IMR-90 (cell line): ENCODE measurements around the gene SLC12A1. TPM values are rescaled to one million over a fixed set of nuclear protein-coding genes. Genes with fewer than 3 reads are reported as not detected.

Source experiments
- ATAC-seq: fragments of 200-7000 bp; cut with Tn5 transposase; 2 replicates; pipeline ENCODE4 v1.9.1; 2020; ENCODE audit warnings: low read depth, mild to moderate bottlenecking, moderate library complexity
- BruUV-seq: library from RNA; stranded (reverse); fragments of 400-500 nt; replicated peaks from 2 replicates; lab custom pipeline; 2021; lab: Mats Ljungman, UMichigan
- CTCF ChIA-PET: fragments of 300-600 bp; formaldehyde crosslinking; extraction: SDS; loops from one replicate; lab custom pipeline; 2021; ENCODE audit warnings: antibody characterized with exemption; lab: Yijun Ruan, JAX
- POLR2A ChIA-PET: fragments of 300-600 bp; sonication (Branson Sonifier 250); formaldehyde crosslinking; loops from one replicate; lab custom pipeline; 2022; ENCODE audit warnings: antibody characterized with exemption; ENCODE audit not compliant: unreplicated experiment; lab: Charles Lee
- DNase-seq: peaks from one replicate; pipeline ENCODE4 v3.0.0; 2013
- H2AFZ ChIP-seq: replicated peaks from 2 replicates; pipeline ENCODE3; 2013; ENCODE audit warnings: low read length, mild to moderate bottlenecking; ENCODE audit not compliant: poor library complexity
- H2AK5ac ChIP-seq: 2 replicates; pipeline ENCODE4 v1.6.1; 2013; ENCODE audit warnings: low read depth, low read length, inconsistent platforms
- H2AK9ac ChIP-seq: replicated peaks from 2 replicates; pipeline ENCODE3; 2013; ENCODE audit warnings: mild to moderate bottlenecking, low read depth, low read length, moderate library complexity; ENCODE audit not compliant: poor library complexity
- H2BK120ac ChIP-seq: 2 replicates; pipeline ENCODE4 v1.6.1; 2013; ENCODE audit warnings: low read depth, low read length, inconsistent platforms
- H2BK15ac ChIP-seq: 3 replicates; pipeline ENCODE4 v1.6.1; 2013; ENCODE audit warnings: low read depth, low read length, inconsistent platforms
- H2BK20ac ChIP-seq: 2 replicates; pipeline ENCODE4 v1.6.1; 2013; ENCODE audit warnings: low read depth, mild to moderate bottlenecking, inconsistent platforms, low read length, moderate library complexity
- H2BK5ac ChIP-seq: 2 replicates; pipeline ENCODE4 v1.6.1; 2013; ENCODE audit warnings: mild to moderate bottlenecking, low read depth, low read length, inconsistent platforms; ENCODE audit not compliant: poor library complexity, severe bottlenecking
- H3K14ac ChIP-seq: replicated peaks from 2 replicates; pipeline ENCODE4 v1.6.1; 2013; ENCODE audit warnings: low read depth, low read length, inconsistent platforms
- H3K18ac ChIP-seq: 2 replicates; pipeline ENCODE4 v1.6.1; 2013; ENCODE audit warnings: low read depth, low read length, control low read depth
- H3K23ac ChIP-seq: 2 replicates; pipeline ENCODE4 v1.6.1; 2013; ENCODE audit warnings: low read depth, low read length, inconsistent platforms
- H3K27ac ChIP-seq: 2 replicates; pipeline ENCODE4 v1.5.1; 2013; ENCODE audit warnings: mild to moderate bottlenecking, control low read depth, low read length; ENCODE audit not compliant: insufficient read depth
- H3K27me3 ChIP-seq: 2 replicates; pipeline ENCODE4 v1.6.1; 2013; ENCODE audit warnings: low read length; ENCODE audit not compliant: control insufficient read depth, insufficient read depth
- H3K36me3 ChIP-seq: 2 replicates; pipeline ENCODE4 v1.6.1; 2013; ENCODE audit warnings: low read length, mixed read lengths; ENCODE audit not compliant: control insufficient read depth, insufficient read depth
- H3K4ac ChIP-seq: 2 replicates; pipeline ENCODE4 v1.6.1; 2013; ENCODE audit warnings: low read depth, low read length, inconsistent platforms
- H3K4me1 ChIP-seq: 2 replicates; pipeline ENCODE4 v1.6.1; 2013; ENCODE audit warnings: low read length, mixed read lengths; ENCODE audit not compliant: control insufficient read depth, insufficient read depth
- H3K4me2 ChIP-seq: 2 replicates; pipeline ENCODE4 v1.6.1; 2013; ENCODE audit warnings: low read depth, mild to moderate bottlenecking, control low read depth, low read length, moderate library complexity
- H3K4me3 ChIP-seq: 2 replicates; pipeline ENCODE4 v1.5.1; 2013; ENCODE audit warnings: low read depth, mild to moderate bottlenecking, control low read depth, low read length, moderate library complexity; ENCODE audit not compliant: insufficient read depth
- H3K56ac ChIP-seq: 2 replicates; pipeline ENCODE4 v1.6.1; 2013; ENCODE audit warnings: low read length, inconsistent platforms; ENCODE audit not compliant: insufficient read depth; ENCODE audit errors: extremely low read depth
- H3K79me1 ChIP-seq, 2 experiments: 2 replicates each; pipeline ENCODE4 v1.6.1; 2013; ENCODE audit warnings: low read length in 2 of 2, inconsistent platforms in 1 of 2, low read depth in 1 of 2
- H3K9ac ChIP-seq: 2 replicates; pipeline ENCODE4 v1.6.1; 2013; ENCODE audit warnings: low read depth, low read length, control low read depth
- H3K9me1 ChIP-seq: 2 replicates; pipeline ENCODE4 v1.6.1; 2013; ENCODE audit warnings: low read length, inconsistent platforms; ENCODE audit not compliant: insufficient read depth
- H3K9me3 ChIP-seq: 2 replicates; pipeline ENCODE4 v1.6.1; 2013; ENCODE audit warnings: low read length; ENCODE audit not compliant: control insufficient read depth, insufficient read depth
- H4K20me1 ChIP-seq: 2 replicates; pipeline ENCODE4 v1.6.1; 2013; ENCODE audit warnings: low read length, inconsistent platforms; ENCODE audit not compliant: insufficient read depth
- H4K5ac ChIP-seq: 2 replicates; pipeline ENCODE4 v1.6.1; 2013; ENCODE audit warnings: mild to moderate bottlenecking, low read depth, low read length, control low read depth
- H4K8ac ChIP-seq, 2 experiments: 2 replicates each; pipeline ENCODE4 v1.6.1; 2013; ENCODE audit warnings: low read depth in 2 of 2, low read length in 2 of 2, control low read depth in 1 of 2, inconsistent platforms in 1 of 2
- H4K91ac ChIP-seq: 2 replicates; pipeline ENCODE4 v1.6.1; 2013; ENCODE audit warnings: low read depth, low read length, inconsistent platforms; ENCODE audit not compliant: insufficient read depth
- BHLHE40 ChIP-seq: fragments of 150-350 bp; IDR thresholded peaks from 2 replicates; pipeline ENCODE4 v1.6.1; 2016; ENCODE audit warnings: mild to moderate bottlenecking, low read depth, low read length
- MXI1 ChIP-seq: IDR thresholded peaks from 2 replicates; pipeline ENCODE4 v1.6.1; 2012; ENCODE audit warnings: low read depth, mild to moderate bottlenecking, low read length, moderate library complexity, borderline replicate concordance
- NFE2L2 ChIP-seq: fragments of 150-350 bp; IDR thresholded peaks from 2 replicates; pipeline ENCODE4 v1.6.1; 2016; ENCODE audit warnings: low read depth, mild to moderate bottlenecking, low read length
- WGBS, 2 experiments: methylation state at CpG; one replicate each; pipeline versions ENCODE4 v1.1.5 to v1.1.7; 2013; ENCODE audit warnings: missing lambda C conversion rate in 2 of 2; ENCODE audit not compliant: insufficient read length in 1 of 2; ENCODE audit errors: extremely low coverage in 2 of 2; 5-methylcytosine and 5-hydroxymethylcytosine counted together
- dilution Hi-C: fragments of 300-500 bp; cut with HindIII; formaldehyde crosslinking; loops from one replicate; pipeline ENCODE4 v1.14.3; 2018; ENCODE audit warnings: low sequenced_read_pairs; ENCODE audit not compliant: unreplicated experiment
- in situ Hi-C: fragments of 300-500 bp; cut with MboI; formaldehyde crosslinking; loops from 3 replicates; pipeline ENCODE4 v1.14.3; 2019; ENCODE audit warnings: low sequenced_read_pairs, inconsistent platforms, mixed read lengths
- intact Hi-C: fragments of 100-400 bp; cut with micrococcal nuclease; formaldehyde crosslinking; loops from 2 replicates; pipeline ENCODE4 v1.10.0; 2022
- polyA plus RNA-seq, 3 experiments: library from polyadenylated mRNA; depleted of rRNA; stranded (reverse); fragments of >200 nt; gene quantifications; 2 replicates each; pipeline ENCODE4 v1.2.3, GENCODE V29; 2012; ENCODE audit warnings: low replicate concordance in 1 of 3
- total RNA-seq: library from RNA; depleted of rRNA; stranded (reverse); fragments of >200 nt; gene quantifications from 2 replicates; pipeline ENCODE4 v1.2.3, GENCODE V29; 2012
- TF ChIP-seq, protein P1 (sequence below): conservative IDR thresholded peaks from 2 replicates; pipeline ENCODE4 v1.5.1; 2012; ENCODE audit warnings: mild to moderate bottlenecking, low read depth, low read length, improper control_type of control experiment

Gene SLC12A1
- total and polyA plus RNA-seq, 2 of the 4 experiments (the other 2 are of a cell fraction), result not detected

DNA sequence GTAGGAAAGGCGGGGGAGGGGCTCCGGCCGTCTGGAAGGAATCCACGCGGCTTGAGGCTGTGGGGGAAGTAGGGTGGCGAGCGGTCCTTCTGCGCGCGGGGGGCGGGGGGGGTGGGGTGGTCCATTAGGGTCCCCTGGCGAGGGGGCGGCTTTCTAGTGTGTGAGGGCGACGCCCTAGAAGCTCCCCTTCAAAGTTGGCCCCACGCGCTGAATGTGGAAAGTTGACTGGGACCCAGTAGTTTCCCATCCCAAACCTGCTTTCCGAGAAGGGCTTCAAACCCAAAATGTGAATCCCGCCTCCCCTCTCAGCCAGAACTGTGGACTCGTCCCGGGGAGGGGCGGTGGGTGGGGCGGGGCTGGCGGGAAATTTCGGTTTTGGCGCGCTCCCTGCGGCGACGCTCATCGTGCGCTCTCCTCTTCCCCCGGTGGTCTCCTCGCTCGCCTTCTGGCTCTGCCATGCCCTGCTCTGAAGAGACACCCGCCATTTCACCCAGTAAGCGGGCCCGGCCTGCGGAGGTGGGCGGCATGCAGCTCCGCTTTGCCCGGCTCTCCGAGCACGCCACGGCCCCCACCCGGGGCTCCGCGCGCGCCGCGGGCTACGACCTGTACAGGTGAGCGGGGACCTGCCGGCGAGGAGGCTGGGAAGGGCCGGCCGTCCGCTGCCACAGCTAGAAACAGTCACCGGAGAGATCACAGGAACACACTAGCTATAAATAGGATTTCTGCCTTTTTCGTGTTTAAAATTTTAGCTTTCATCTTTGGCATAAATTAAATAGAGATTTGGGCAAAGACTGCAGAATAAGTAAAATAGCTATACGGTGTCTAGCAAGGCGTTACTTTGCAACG, 125.9 kb downstream of the SLC12A1 start:
- peak overlapping the region; percentile 91 for H3K9ac ChIP-seq
- peaks cover 4% of the 10 kb centered on the region for H3K9me1 ChIP-seq
- ChIA-PET CTCF (no interaction called here), POLR2A (interaction anchor here (0.6 kb wide), 1 partner anchor 751 kb away, joined by 3 read pairs; no protein-coding TSS in a partner anchor)
- H3K56ac ChIP-seq, result peak overlapping the region; percentile 88
- peaks cover 6 to 45% of the 10 kb centered on the region in 2 experiments; a peak in 3 of 4 replicates for H3K79me1 ChIP-seq
- peak; percentile 68 for ATAC-seq
- H2BK5ac ChIP-seq, result peak overlapping the region; percentile 95
- peak overlapping the region; percentile 99 for H3K18ac ChIP-seq
- peak overlapping the region; percentile 96 for H2AFZ ChIP-seq
- in situ Hi-C loops (no loop called here), intact Hi-C loops (no loop called here), dilution Hi-C loops (no loop called here)
- no TSS peak for BruUV-seq
- peak overlapping the region; percentile 27; the same call in 1 of the 3 replicates for H2BK15ac ChIP-seq
- H4K20me1 ChIP-seq, result peaks cover 10% of the 10 kb centered on the region
- peak overlapping the region; percentile 26; the same call in 1 of the 2 replicates for H2AK5ac ChIP-seq
- peak overlapping the region; percentile 99 for H3K4ac ChIP-seq
- peak overlapping the region; percentile 99 for H2AK9ac ChIP-seq
- H3K4me2 ChIP-seq, result peak overlapping the region; percentile 96
- peak overlapping the region; percentile 99 for H2BK120ac ChIP-seq
- peak overlapping the region; percentile 57 to 100 for H4K8ac ChIP-seq
- H3K14ac ChIP-seq, result peak overlapping the region; percentile 100
- TF ChIP-seq NFE2L2 (no peak), BHLHE40 (peak; percentile 95), MXI1 (peak; percentile 79)
- TF ChIP-seq, protein P1, sequence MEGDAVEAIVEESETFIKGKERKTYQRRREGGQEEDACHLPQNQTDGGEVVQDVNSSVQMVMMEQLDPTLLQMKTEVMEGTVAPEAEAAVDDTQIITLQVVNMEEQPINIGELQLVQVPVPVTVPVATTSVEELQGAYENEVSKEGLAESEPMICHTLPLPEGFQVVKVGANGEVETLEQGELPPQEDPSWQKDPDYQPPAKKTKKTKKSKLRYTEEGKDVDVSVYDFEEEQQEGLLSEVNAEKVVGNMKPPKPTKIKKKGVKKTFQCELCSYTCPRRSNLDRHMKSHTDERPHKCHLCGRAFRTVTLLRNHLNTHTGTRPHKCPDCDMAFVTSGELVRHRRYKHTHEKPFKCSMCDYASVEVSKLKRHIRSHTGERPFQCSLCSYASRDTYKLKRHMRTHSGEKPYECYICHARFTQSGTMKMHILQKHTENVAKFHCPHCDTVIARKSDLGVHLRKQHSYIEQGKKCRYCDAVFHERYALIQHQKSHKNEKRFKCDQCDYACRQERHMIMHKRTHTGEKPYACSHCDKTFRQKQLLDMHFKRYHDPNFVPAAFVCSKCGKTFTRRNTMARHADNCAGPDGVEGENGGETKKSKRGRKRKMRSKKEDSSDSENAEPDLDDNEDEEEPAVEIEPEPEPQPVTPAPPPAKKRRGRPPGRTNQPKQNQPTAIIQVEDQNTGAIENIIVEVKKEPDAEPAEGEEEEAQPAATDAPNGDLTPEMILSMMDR, result no peak
- H3K4me3 ChIP-seq, result peak overlapping the region; percentile 95
- peak overlapping the region; percentile 98 for H2BK20ac ChIP-seq
- H3K4me1 ChIP-seq, result peaks cover 3% of the 10 kb centered on the region
- WGBS, 2 experiments, result 0% methylated on average over 2 of the region's 64 CpGs; no CpG with 5 or more reads in 1 of the 2 experiments
- H3K9me3 ChIP-seq, result no peaks in the 10 kb centered on the region
- no peaks in the 10 kb centered on the region for H3K27me3 ChIP-seq
- peak; percentile 42 for DNase-seq
- peak overlapping the region; percentile 90 for H3K27ac ChIP-seq
- H4K5ac ChIP-seq, result peak overlapping the region; percentile 97
- peaks cover 12% of the 10 kb centered on the region for H3K36me3 ChIP-seq
- peak overlapping the region; percentile 97 for H4K91ac ChIP-seq
- H3K23ac ChIP-seq, result peak overlapping the region; percentile 99
